Hematopoietic multipotent progenitor cell treated with erythropoietin and hydrocortisone succinate and interleukin-3 and kit ligand, for 17 days (in vitro differentiated cells): ENCODE measurements around the gene RPL14.

Experiments used
- DNase-seq: peaks from one replicate; pipeline ENCODE4 v3.0.0-alpha.2; 2015; ENCODE audit warnings: low spot score

Gene RPL14

GRCh38 chr3:40463579-40463978, 6.4 kb downstream of the RPL14 start:
- DNase-seq: no peak

DNA sequence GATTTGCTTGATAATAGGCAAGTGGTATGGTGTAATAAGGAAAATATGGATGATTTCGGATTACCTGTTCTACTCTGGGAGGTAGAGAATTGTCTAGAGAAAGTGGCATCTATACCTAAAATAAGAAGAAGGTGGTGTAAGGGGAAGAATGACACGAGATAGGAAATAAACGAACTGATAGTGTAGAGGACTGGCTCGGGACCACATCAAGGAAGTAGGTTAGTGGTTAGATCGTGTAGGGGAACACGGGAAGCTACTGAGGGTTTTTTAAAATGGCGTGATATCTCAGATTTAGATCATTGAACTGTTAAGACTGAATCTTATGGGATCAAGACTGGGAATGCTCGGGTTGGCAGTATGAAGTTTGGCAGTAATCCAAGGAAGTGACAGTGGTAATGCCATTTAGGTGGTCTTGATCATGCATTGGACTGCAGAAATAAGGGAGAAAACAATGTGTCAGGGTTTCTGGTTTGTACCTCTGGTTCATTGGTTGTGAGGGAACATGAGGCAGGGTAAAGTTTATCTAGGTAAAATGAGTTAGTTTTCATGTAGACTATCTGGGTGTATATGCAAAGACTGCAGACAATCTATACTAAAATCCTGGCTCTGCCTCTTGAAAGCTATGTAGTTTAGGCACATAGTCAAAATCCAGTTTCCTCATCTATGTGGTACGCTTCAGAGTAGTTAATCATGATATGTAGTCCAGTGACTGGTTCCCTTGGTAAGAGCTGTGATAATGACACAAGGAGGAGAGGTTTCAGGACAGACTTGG, 7.4 kb downstream of the RPL14 start:
- DNase-seq: no peak

DNA sequence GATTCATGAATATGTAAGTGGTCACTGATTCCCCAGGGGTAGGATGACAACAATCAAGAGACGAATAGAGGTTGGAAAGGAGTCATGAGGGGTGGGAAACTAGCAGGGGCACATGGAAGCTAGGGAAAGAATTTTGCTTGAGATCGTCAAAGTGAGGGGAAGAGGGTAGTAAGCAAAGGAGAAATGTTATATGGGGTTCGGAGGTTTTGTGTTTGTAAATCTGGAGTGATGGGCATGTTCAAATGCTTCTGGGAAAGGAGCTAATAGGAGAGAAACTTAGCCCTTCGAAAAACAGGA, 7.9 kb downstream of the RPL14 start:
- DNase-seq: no peak

DNA sequence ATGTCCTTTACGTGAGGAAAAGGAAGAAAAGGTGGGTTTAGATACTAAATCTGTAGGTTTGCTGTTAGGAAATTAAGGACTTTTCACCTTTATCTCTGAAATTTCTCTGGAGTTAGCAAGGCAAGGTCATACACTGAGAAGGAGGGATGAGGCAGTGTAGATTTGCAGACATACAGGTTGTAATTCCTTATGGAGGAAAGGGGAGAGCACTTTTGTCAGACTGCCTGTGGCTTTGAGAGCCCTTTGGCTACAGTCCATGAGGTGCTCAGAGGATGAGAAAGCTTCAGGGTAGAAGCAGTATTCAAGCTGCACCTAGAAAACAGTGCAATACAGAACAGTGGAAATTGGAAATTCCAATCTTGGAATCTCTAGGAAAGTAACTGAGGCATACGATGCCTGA, 8.3 kb downstream of the RPL14 start:
- no peak for DNase-seq

DNA sequence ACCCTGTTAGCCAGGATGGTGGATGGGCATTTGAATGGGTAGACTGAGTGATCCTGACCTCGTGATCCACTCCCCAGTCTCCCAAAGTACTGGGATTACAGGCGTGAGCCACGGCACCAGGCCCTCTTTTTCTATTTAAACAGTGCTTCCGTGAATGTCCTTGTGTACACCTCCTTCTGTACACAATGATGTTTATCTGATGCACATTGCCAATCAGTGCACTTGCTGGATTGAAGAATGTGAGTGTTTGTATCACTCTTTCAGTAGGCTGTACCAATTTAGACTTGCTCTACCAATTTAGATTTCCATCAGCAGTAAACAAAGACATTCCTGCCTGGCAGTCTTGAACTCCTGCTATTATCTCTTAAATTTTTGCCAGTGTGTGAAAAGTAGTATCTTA, 10.9 kb downstream of the RPL14 start:
- DNase-seq: no peak

GRCh38 chr3:40470701-40471100, 13.6 kb downstream of the RPL14 start:
- peak; percentile 23 for DNase-seq

GRCh38 chr3:40476478-40477470, 19.6 kb downstream of the RPL14 start, which contains the start of gene ZNF619:
ZNF619 (plus strand) TSS chr3:40477122; CDS start chr3:40477980, 858 bp downstream.
- peak; percentile 59 for DNase-seq

- no peak for DNase-seq
Observed at GRCh38 chr3:40477666-40478065, 20.5 kb downstream of the RPL14 start.

DNA sequence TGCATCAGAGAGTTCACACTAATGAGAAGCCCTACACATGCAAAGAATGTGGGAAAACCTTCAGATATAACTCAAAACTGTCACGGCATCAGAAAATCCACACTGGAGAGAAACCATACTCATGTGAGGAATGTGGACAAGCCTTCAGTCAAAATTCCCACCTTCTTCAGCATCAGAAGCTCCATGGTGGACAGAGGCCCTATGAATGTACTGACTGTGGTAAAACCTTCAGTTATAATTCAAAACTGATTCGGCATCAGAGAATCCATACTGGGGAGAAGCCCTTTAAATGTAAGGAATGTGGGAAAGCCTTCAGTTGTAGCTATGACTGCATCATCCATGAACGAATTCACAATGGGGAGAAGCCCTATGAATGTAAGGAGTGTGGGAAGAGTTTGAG, 30.0 kb downstream of the RPL14 start:
- DNase-seq: no peak

DNA sequence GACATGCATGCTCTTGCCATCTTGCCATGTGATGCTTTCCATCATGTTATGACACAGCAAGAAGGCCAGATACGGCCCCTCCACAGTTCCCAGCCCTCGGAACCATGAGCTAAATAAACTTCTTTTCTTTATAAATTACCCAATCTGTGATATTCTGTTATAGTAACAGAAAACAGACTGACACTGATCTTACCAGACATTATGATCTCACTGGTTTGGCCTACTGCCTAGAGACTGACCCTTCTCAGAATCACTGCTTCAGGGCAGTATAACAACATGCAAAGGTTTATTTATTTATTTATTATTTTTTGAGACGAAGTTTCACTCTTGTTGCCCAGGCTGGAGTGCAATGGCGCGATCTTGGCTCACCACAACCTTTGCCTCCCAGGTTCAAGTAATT, 33.8 kb downstream of the RPL14 start:
- DNase-seq: no peak

DNA sequence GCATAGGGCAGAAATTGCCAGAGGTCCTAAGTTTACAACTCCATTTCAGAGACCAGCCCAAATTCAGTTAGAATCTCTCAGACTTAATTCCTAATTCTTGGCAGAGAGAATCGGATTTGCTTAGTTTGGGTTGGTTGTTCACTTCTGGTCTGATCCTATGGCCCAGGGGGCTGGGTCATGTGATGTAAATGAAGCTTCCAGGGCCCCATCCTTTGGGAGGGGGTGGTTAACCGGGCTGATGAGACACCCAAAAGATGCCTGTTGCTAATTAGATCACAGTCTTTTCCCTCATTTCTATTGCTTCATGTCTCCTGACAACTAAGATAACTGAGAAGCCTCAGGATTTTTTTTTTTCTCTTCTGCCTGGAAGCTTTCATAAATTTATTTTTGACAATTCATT, 37.6 kb downstream of the RPL14 start:
- DNase-seq: no peak

GRCh38 chr3:40497288-40497687, 40.1 kb downstream of the RPL14 start:
- DNase-seq: no peak

GRCh38 chr3:40499952-40500351, 42.8 kb downstream of the RPL14 start:
- DNase-seq: no peak

DNA sequence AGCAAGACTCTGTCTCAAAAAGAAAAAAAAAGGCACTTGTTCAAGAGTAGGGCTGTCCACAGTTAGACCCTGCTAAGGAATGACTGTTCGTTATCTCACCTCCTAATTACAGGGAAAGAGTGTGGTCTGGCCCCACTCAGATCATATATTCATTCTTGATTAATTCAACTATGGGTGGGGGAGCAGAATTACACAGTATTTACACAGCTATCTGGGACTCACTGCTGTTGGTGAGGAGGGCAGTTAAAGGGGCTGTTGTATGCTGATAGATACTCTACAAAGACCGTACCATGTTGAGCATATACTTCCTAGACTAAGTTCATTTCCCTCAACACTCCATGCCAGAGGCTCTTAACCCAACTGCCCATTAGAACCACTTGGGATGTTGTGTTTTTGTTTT, 44.9 kb downstream of the RPL14 start:
- peak; percentile 18 for DNase-seq

DNA sequence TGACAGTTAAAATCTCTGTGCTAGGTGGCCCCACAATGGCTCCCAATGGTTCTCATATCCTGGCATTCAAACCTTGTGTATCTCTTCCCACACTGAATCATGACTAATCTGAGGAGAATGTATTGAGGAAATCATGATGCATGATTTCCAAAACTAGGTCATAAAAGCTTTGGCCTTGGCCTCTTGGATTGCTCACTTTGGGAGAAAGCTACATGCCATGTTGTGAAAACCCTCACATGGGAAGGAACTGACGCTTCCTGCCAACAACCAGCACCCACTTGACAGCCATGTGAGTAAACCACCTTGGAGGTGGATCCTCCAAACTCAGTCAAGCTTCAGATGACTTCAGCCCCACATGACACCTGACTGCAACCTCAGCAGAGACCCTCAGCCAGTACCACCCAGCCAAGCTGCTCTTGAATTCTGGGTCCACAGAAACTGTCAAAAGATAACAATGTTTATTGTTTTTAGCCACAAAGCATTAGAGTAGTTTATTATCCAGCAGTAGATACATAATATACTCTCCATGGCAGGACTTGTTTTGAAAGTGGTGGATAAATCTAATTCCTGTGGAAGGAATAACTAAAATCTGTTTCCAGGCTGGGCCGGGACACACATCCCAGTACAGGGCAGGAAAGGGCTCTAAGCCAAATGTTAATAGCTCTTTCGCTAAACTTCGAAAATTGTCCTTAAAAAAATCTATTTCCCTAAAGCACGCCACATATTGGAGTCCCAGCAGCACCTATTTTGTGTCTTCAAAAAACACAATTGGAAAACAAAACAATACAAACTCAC, 47.7 kb downstream of the RPL14 start:
- DNase-seq: no peak

GRCh38 chr3:40505599-40506462, 48.7 kb downstream of the RPL14 start, which contains the start of gene ZNF620:
ZNF620 (plus strand) TSS chr3:40506039; CDS start chr3:40506353, 314 bp downstream.
- peak; percentile 69 for DNase-seq

DNA sequence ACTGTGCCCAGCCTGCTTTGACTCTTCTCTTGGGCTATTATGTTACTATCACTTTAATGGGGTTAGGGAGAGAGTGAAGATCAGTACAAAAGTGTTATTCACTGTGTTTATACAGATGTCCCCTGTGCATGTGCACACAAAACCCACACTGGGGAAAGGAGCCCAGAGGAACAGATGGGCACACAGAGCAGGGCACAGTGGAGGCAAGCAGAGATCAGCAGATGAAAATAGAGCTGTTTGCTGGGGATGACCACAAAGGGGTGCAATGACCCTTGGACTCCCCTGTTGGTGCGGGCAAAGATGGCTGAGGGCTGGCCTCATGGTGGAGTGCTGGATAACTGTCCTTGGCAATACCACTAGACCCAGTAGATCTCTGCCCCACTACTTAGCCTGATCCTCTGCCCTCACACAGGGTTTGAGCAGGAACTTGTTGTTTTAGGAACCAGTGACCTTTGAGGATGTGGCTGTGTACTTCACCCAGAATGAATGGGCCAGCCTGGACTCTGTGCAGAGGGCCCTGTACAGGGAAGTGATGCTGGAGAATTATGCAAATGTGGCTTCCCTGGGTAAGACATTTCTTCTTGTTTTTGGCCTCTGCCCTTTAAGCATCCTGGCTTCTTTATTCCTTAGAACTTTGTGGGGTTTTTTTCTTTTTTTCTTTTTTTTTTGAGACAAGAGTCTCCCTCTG, 54.0 kb downstream of the RPL14 start:
- no peak for DNase-seq

- no peak for DNase-seq
Observed at GRCh38 chr3:40516201-40516600, 59.1 kb downstream of the RPL14 start.

DNA sequence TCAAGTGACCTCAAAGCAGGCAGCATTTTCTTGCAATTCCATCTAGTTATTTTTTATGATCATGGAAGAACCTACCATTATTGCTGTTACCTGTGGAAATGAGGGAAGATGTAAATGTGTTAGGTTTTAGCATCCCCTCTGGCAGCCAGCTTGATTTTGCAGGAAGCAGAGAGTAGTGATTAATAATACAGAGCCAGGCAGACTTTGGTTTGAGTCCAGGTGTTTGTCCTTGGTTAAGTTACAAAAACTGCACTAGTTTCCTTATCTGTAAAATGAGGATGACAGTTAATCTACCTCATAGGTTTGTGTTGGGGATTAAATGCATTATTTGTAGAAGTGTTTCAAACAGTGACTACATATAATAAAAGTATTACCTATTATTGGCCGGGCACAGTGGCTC, 60.9 kb downstream of the RPL14 start:
- no peak for DNase-seq
